ENCODE measurements around the gene RSBN1. TPM values are rescaled to one million over a fixed set of nuclear protein-coding genes. Genes with fewer than 3 reads are reported as not detected.

Gene RSBN1
- total and polyA plus RNA-seq, 10 of the 15 experiments (the other 5 are each of a cell fraction or from before 2014, with no cell fraction given) = 2.9 to 26.8 (median 11.5) TPM

GRCh38 chr1:113779542-113779941 is 32.7 kb downstream of the RSBN1 start:
- 89% methylated on average over 6 of the region's 6 CpGs for WGBS (ENCODE audit: insufficient coverage, insufficient replicate concordance, low lambda C conversion rate, missing lambda C conversion rate)
- TF ChIP-seq MTA2 (IDR thresholded peaks at IDR 0.05; ENCODE audit: low read depth) (no peak), TCF3 (IDR thresholded peaks at IDR 0.05; ENCODE audit: borderline replicate concordance, insufficient read depth, low read depth, low read length) (no peak), SUPT20H (IDR thresholded peaks at IDR 0.05; ENCODE audit: borderline replicate concordance, control insufficient read depth, low read depth, low read length) (no peak), JUNB (IDR thresholded peaks at IDR 0.05) (no peak), CBFB (IDR thresholded peaks at IDR 0.05; ENCODE audit: low read depth) (no peak), MXI1 (IDR thresholded peaks at IDR 0.05; ENCODE audit: low read depth, low read length) (no peak), SPI1 (IDR thresholded peaks at IDR 0.05; ENCODE audit: borderline replicate concordance, insufficient read depth, low read depth, low read length) (no peak), BCL11A (IDR thresholded peaks at IDR 0.05; ENCODE audit: low read depth, low read length) (no peak), KDM1A (IDR thresholded peaks at IDR 0.05; ENCODE audit: borderline replicate concordance) (no peak), TBL1XR1 (IDR thresholded peaks at IDR 0.05; ENCODE audit: low read depth, low read length) (no peak)
- TF ChIP-seq, protein P1, sequence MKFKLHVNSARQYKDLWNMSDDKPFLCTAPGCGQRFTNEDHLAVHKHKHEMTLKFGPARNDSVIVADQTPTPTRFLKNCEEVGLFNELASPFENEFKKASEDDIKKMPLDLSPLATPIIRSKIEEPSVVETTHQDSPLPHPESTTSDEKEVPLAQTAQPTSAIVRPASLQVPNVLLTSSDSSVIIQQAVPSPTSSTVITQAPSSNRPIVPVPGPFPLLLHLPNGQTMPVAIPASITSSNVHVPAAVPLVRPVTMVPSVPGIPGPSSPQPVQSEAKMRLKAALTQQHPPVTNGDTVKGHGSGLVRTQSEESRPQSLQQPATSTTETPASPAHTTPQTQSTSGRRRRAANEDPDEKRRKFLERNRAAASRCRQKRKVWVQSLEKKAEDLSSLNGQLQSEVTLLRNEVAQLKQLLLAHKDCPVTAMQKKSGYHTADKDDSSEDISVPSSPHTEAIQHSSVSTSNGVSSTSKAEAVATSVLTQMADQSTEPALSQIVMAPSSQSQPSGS (IDR thresholded peaks at IDR 0.05; ENCODE audit: low read length) = no peak
- TF ChIP-seq, protein P2, sequence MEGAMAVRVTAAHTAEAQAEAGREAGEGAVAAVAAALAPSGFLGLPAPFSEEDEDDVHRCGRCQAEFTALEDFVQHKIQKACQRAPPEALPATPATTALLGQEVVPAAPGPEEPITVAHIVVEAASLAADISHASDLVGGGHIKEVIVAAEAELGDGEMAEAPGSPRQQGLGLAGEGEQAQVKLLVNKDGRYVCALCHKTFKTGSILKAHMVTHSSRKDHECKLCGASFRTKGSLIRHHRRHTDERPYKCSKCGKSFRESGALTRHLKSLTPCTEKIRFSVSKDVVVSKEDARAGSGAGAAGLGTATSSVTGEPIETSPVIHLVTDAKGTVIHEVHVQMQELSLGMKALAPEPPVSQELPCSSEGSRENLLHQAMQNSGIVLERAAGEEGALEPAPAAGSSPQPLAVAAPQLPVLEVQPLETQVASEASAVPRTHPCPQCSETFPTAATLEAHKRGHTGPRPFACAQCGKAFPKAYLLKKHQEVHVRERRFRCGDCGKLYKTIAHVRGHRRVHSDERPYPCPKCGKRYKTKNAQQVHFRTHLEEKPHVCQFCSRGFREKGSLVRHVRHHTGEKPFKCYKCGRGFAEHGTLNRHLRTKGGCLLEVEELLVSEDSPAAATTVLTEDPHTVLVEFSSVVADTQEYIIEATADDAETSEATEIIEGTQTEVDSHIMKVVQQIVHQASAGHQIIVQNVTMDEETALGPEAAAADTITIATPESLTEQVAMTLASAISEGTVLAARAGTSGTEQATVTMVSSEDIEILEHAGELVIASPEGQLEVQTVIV (IDR thresholded peaks at IDR 0.05; ENCODE audit: borderline replicate concordance, partially characterized antibody) = no peak
- TF ChIP-seq, protein P3, sequence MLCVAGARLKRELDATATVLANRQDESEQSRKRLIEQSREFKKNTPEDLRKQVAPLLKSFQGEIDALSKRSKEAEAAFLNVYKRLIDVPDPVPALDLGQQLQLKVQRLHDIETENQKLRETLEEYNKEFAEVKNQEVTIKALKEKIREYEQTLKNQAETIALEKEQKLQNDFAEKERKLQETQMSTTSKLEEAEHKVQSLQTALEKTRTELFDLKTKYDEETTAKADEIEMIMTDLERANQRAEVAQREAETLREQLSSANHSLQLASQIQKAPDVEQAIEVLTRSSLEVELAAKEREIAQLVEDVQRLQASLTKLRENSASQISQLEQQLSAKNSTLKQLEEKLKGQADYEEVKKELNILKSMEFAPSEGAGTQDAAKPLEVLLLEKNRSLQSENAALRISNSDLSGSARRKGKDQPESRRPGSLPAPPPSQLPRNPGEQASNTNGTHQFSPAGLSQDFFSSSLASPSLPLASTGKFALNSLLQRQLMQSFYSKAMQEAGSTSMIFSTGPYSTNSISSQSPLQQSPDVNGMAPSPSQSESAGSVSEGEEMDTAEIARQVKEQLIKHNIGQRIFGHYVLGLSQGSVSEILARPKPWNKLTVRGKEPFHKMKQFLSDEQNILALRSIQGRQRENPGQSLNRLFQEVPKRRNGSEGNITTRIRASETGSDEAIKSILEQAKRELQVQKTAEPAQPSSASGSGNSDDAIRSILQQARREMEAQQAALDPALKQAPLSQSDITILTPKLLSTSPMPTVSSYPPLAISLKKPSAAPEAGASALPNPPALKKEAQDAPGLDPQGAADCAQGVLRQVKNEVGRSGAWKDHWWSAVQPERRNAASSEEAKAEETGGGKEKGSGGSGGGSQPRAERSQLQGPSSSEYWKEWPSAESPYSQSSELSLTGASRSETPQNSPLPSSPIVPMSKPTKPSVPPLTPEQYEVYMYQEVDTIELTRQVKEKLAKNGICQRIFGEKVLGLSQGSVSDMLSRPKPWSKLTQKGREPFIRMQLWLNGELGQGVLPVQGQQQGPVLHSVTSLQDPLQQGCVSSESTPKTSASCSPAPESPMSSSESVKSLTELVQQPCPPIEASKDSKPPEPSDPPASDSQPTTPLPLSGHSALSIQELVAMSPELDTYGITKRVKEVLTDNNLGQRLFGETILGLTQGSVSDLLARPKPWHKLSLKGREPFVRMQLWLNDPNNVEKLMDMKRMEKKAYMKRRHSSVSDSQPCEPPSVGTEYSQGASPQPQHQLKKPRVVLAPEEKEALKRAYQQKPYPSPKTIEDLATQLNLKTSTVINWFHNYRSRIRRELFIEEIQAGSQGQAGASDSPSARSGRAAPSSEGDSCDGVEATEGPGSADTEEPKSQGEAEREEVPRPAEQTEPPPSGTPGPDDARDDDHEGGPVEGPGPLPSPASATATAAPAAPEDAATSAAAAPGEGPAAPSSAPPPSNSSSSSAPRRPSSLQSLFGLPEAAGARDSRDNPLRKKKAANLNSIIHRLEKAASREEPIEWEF (IDR thresholded peaks at IDR 0.05; ENCODE audit: insufficient replicate concordance, low read depth, low read length) = no peak
- TF ChIP-seq, protein P4, sequence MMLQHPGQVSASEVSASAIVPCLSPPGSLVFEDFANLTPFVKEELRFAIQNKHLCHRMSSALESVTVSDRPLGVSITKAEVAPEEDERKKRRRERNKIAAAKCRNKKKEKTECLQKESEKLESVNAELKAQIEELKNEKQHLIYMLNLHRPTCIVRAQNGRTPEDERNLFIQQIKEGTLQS (IDR thresholded peaks at IDR 0.05; ENCODE audit: borderline replicate concordance, extremely low read depth, low read depth, low read length) = no peak

More at GRCh38 chr1:113779542-113779941, 32.7 kb downstream of the RSBN1 start:
- no peak overlapping the region for H3K4me2 ChIP-seq (ENCODE audit: control insufficient read depth, insufficient read depth)
- no peak overlapping the region for H3K9ac ChIP-seq (ENCODE audit: control insufficient read depth, insufficient read depth, low read length)
- H3K79me2 ChIP-seq (ENCODE audit: control insufficient read depth, insufficient read depth, low read length) = peaks cover 53% of the 10 kb centered on the region
- H3K27me3 ChIP-seq (replicated peaks in 1 of 2; ENCODE audit: control insufficient read depth in 2 of 2, insufficient read depth in 2 of 2, low read length in 1 of 2) = no peaks in the 10 kb centered on the region
- H3K9me3 ChIP-seq (replicated peaks; ENCODE audit: control insufficient read depth, insufficient read depth, low read length) = no peaks in the 10 kb centered on the region
- ChIA-PET SMC1A (ENCODE audit: uncharacterized antibody, unreplicated experiment) (interaction anchor here (1.4 kb wide), 1 partner anchor 17 kb away, joined by 6 read pairs; no protein-coding TSS in a partner anchor), POLR2A (interaction anchor here (1.0 to 2.8 kb wide), 2 partner anchors 20 to 23 kb away, joined by 3 to 20 read pairs; partner anchors contain the start of gene PHTF1), RAD21 (ENCODE audit: unreplicated experiment) (no interaction called here), CTCF (no interaction called here)
- no peak for FAIRE-seq
- no peak overlapping the region for H3K4me3 ChIP-seq
- no peak overlapping the region for H2AFZ ChIP-seq (ENCODE audit: control insufficient read depth, low read depth, low read length)
- intact Hi-C loops (cut with micrococcal nuclease; ENCODE audit: unreplicated experiment) = no loop called here
- H3K27ac ChIP-seq (ENCODE audit: control insufficient read depth, insufficient read depth) = no peak overlapping the region
- H3K36me3 ChIP-seq (ENCODE audit: control insufficient read depth in 2 of 2, insufficient read depth in 2 of 2, low read length in 1 of 2) = peaks cover 1 to 11% of the 10 kb centered on the region in 2 experiments; a peak in 3 of 4 replicates
- no peak for DNase-seq (ENCODE audit: low read depth, low spot score)
- no TSS peak for BruUV-seq (replicated peaks)
- no peak for ATAC-seq
- peaks cover 34% of the 10 kb centered on the region for H3K4me1 ChIP-seq (ENCODE audit: control insufficient read depth, insufficient read depth, low read length)
- no peaks in the 10 kb centered on the region for H4K20me1 ChIP-seq (ENCODE audit: control insufficient read depth, insufficient read depth)
- in situ Hi-C loops (cut with MboI) = no loop called here

Measured in GM12878 (cell line).